HG03060 (cell line): ENCODE measurements around the gene MT1F.
"Not testable (repeated sequence)": the region's sequence is repeated elsewhere in the genome, so short reads cannot be mapped to it uniquely, and the experiment has no call there.

Source experiments
- ATAC-seq: cut with Tn5 transposase; IDR thresholded peaks from one replicate; pipeline ENCODE4 v1.9.1; 2021; ENCODE audit warnings: low read depth, moderate number of reproducible peaks; ENCODE audit not compliant: unreplicated experiment

Gene MT1F

DNA sequence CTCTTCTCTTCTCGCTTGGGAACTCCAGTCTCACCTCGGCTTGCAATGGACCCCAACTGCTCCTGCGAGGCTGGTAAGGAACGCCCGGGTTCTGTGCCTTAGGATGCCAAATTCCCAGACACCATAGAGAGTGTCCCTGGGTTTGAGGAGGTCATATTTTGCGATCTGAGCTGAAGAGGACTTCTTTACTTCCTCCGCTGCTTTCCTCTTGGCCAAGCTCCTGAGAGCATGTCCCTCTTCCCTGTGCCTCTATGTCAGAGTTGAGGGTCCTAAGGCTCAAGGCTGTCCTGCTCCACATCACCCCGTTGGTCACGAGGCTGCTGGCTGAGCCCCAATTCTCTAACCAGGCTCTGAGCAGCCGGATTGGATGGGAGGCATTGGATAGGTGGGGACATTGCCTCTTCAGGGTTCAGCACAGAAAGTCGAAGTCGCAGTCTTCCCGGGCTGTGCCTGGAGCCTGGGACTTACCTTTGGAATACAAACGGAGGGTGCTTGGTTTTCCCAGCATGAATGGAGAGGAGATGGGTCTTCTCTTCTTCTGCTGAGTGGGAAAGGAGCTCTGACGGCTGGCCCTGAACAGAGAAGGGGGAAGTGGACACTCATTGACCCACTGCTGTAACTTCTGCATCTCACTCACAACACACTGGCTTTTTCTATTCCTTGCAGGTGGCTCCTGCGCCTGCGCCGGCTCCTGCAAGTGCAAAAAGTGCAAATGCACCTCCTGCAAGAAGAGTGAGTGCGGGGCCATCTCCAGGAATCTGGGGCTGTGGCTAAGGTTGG lies 12.3 kb downstream of the MT1F start:
- ATAC-seq: no peak

DNA sequence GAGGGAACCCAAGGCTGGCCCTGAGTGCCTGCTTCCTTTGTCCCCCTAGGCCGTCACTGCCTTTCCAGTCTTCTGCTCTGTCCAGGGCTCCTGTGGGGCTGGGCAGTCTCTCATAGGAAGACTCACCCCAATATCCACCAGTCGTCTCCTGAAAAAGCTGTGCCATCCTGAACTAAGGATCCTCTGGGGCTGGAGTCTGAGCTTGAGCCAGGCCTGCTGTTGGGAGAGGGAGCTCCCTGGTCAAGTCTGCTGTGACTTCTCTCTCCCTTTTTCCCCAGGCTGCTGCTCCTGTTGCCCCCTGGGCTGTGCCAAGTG lies 12.8 kb downstream of the MT1F start:
- ATAC-seq: no peak

DNA sequence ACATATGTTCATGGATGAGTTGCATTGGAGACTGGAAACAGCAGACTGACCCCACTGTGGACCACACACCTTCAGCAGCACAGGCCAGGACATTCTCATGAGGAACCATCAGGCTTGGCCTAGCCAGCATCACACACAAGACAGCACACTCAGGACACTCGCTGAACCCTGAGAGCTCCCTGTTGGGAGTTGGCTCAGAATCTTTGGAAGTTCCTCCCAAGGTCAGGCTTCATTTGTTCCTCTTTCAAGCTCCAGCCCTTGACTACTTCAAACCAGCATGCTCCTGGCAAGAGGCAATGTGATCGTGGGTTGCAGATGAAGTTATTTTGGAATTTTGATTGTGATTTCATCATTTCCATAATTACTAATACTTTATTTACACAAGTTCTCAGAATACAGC lies 13.9 kb downstream of the MT1F start:
- ATAC-seq: not testable (repeated sequence)

DNA sequence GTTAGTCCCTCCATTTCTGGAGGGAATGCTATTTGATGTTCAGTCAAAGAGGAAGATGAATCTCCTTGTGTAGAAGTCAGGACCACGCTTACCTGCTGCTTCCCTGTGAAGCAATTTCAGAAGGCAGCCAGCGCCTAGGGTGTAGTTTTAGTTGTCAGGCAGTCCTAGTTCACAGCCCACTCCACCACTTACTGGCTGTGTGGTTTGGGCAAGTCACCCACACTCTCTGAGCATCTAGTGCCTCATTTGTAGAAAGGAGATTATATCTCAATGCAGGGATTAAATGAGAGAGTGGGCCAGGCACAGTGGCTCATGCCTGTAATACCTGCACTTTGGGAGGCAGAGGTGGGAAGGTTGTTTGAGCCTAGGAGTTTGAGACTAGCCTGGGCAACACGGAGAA lies 14.4 kb downstream of the MT1F start:
- not testable (repeated sequence) for ATAC-seq

DNA sequence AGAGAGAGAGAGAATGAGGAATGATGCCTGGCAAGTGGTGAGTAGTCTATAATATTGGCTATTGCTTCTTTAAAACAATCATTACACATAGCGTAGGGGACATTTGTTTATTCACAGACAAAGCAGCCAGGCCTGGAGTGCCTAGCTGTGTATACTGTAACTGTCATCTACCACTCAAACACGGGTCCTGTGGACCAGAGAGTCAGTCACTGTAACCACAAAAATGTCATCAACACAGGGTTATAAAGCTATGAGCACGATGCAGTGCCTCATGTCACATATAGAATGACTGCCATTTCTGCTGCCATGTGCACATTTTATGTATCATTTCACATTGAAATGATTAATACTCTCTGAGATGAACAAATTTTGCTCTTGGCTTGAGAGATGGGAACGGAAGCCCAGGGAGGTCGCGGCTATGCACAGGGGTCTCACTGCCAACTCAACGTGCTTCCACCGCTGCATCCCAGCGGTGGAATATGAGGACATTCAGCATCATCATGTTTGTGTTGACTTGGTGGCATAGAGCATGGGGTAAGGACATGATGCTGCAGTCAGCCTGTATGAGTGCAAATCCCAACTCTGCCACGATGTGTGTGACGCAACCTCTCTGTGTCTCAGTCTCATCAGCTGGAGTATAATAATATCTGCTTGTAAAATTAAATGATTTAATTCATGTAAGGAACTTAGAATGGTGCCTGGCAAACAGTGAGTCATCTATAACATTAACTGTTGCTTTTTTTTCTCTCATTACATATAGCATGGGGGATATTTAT lies 15.2 kb downstream of the MT1F start:
- ATAC-seq: no peak

DNA sequence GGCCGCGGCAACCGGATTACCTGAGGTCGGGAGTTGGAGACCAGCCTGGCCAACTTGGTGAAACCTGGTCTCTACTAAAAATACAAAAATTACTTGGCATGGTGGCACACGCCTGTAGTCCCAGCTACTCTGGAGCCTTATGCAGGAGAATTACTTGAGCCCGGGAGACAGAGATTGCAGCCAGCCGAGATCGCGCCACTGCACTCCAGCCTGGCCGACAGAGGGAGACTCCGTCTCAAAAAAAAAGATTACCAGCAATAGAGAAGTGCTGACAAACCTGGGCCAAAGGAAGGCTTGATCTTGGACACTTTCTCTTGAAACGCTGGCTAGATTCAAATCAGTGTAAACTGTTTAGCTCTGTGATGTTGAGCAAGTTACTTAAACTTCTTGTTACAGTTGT lies 16.2 kb downstream of the MT1F start:
- no peak for ATAC-seq

DNA sequence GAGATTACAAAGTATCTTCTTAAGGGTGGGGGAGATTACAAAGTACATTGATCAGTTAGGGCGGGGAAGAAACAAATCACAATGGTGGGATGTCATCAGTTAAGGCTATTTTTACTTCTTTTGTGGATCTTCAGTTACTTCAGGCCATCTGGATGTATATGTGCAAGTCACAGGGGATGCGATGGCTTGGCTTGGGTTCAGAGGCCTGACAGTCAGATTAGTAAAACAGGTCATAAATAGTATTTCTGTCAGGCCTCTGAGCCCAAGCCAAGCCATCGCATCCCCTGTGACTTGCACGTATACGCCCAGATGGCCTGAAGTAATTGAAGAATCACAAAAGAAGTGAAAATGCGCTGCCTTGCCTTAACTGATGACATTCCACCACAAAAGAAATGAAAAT lies 16.8 kb downstream of the MT1F start:
- not testable (repeated sequence) for ATAC-seq

DNA sequence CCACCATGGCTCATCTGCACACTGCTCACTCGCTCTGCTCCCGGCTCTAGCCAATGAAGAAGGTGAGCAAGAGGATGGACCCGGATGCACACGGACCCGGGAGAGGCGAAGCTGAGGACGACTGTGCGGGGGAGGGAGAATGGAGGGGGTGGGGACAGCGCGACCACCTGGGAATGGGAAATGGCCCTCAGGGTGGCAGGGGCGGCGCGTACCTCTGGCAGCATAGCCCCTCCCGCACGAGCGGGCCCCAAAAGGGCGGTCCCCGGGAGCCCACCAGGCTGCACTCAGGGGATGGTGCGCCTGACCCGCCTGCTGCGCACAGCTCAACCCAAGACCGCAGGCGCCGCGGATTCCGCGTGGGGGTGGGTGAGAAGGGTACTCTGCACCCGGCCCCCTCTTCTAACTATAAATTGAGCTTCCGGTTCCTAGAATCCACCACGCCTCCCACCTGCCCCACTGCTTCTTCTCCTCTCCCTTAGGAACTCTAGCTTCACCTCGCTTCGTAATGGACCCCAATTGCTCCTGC lies 18.0 kb downstream of the MT1F start:
- no peak for ATAC-seq

DNA sequence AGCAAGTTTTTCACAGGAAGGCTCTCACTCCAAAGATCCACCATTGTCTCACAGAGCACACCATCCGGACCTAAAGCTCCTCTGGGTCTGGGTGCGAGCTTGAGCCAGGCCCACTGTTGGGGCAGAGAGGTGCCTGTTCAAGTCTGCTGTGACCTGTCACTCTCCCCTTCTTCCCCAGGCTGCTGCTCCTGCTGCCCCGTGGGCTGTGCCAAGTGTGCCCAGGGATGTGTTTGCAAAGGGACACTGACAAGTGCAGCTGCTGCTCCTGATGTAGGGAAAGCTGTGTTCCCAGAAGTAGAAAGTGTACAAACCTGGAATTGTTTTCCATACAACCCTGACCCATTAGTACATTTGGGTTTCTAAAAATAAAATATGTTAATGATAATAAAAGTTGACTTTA lies 19.7 kb downstream of the MT1F start:
- no peak for ATAC-seq

DNA sequence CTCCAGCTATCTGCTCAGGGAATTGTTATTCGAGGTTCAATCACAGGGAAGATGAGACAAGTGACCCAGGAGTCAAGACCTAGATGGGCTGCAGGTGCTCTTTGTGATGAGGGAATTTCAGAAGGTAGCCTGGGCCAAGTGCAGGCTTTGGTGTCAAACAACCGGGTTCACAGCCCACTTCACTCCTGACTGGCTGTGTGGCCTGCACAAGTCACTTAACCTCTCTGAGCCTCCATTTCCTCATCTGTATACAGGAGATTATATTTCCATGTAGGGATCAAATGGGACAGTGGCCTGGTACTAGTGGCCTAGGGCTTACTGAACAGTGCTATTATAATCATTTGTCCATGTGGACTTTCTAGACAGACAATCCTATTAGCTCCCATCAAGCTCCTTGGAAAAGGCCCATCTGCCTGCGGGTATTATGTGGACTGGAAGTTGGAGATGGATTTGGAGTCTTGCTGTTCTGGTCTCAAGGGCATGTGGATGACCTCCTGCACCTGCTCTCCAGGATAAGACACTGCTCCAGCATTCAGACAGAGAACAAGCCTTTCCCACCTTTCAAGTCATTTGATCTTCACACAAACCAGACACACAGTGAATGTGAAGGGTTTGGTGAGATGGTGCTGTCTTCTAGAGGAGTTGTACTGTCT lies 21.4 kb downstream of the MT1F start:
- ATAC-seq: no peak

DNA sequence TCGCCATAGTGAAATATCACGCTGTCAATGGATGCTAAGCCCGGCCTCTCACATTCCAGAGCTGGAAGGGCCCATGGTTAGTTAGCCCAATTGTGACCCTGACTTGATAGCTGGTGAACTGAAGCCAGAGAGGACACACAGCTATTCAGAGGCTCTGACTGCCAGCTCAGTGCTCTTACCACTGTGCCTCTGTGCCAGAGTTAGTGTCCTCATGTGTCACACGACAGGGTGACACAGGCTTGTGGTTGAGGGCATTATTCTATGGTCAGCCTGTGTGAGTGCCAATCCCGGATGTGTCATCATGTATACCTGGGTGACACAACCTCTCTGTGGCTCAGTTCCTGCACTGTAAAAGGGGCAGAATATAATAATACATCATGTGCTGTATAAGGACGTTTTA lies 22.1 kb downstream of the MT1F start:
- no peak for ATAC-seq

DNA sequence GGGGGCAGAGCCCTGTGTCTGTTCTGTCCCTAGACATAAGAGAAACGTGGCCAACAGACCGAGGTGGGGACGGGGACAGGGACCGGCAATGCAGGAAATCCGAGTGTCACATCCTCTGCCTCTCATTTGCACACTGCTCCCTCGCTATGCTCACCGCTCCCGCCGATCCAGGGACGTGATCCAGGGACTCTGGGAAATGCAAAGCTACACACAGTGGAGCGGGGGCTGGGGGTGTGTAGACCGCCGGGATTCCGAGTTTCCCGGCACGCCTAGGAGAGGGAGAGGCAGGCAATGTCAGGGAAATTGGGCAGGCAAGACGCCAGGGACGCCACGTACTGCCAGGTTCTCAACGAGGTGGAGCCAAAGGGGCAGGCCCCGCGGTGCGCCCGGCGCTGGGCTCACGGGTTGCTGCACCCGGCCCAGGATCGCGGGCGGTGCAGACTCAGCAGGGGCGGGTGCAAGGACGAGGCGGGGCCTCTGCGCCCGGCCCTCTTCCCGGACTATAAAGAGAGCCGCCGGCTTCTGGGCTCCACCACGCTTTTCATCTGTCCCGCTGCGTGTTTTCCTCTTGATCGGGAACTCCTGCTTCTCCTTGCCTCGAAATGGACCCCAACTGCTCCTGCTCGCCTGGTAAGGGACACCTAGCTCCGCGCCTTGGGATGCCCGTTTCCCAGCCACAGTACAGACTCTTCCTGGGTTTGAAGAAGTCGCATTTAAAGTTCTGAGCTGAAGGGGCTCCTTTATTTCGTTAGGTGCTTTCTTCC lies 24.4 kb downstream of the MT1F start, which contains the start of gene MT1X:
TSS of gene MT1X (plus strand) at position 532 of the 764 bp plus-strand sequence. CDS start at position 603, 71 bp downstream.
- peak; percentile 50 for ATAC-seq

DNA sequence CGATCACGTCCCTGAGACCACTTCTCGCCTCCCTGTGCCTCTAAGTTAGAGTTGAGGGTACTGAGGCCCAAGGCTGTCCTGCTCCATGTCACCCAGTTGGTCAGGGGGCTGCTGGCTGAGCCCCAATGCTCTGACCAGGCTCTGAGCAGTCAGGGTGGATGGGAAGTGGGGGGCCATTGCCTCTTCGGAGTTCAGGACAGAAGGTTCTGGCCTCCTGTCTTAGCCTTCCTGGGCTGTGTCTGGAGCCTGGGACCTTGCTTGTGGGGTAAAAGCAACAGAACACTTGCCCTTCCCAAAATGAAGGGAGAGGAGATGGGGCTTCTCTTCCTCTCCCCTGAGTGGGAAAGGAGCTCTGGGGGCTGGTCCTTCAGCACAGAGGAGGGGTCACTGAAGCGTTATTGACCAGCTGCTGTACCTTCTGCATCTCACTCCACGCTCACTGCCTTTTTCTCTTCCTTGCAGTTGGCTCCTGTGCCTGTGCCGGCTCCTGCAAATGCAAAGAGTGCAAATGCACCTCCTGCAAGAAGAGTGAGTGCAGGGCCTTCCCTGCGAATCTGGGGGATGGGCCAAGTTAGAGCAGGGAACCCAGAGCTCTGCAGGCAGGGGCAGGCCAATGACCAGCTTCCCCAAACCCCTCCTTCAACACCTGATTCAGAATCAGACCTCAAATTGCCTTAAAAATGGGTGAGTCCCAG lies 25.1 kb downstream of the MT1F start:
- no peak for ATAC-seq

DNA sequence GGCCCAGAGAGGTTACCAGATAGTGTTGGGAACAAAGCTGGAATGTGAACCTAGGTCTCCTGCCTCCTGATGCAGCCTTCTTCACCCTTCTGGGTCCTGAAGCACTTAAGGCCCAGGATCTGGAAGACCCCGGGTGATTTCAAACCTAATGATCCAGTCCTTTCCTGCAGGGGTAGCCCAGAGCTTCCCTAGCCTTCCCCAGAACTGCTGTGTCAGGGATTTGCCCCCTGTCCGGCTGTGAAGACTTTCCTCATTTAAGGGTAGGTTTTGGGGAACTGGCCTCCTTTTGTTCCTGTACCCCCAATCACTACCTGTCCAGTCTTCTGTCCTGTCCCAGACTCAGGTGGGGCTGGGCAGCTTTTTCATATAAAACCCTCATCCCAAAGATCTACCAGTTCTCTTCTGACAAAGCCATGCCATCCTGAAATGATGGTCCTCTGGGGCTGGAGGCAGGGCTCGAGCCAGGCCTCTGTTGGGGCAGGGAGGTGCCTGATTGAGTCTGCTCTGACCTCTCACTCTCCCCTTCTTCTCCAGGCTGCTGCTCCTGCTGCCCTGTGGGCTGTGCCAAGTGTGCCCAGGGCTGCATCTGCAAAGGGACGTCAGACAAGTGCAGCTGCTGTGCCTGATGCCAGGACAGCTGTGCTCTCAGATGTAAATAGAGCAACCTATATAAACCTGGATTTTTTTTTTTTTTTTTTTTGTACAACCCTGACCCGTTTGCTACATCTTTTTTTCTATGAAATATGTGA lies 25.8 kb downstream of the MT1F start:
- ATAC-seq: no peak

DNA sequence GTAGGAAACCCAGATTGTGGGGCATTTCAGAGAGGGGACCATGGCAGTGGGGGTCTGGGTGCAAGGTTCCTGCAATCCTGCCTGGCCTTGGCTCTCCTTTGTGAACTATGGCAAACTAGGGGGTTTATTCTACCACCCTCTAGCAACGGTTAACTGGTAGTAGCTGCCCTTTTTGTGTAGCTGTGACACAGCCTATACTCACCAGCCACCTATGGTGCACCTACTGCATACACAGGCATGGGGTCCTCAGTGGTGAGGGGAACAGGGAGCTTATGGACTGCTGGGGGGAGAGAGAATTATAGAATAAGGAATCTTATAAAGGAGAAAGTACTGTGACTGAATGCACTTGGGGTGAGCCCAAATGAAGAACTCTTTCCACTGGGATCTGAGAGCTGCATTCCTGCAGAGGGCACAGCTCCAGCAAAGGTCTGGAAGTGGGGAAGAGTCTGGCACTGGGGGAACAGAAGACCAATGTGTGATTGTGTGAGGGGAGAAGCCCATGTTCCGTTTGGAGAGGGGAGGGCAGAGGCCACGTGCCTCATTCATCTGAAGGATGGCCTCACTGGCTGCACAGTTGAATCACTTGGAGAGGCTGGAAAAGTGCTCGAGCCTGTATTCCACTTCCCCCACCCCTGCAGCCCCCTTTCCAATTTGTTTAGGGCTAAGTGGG lies 26.6 kb downstream of the MT1F start:
- ATAC-seq: no peak

DNA sequence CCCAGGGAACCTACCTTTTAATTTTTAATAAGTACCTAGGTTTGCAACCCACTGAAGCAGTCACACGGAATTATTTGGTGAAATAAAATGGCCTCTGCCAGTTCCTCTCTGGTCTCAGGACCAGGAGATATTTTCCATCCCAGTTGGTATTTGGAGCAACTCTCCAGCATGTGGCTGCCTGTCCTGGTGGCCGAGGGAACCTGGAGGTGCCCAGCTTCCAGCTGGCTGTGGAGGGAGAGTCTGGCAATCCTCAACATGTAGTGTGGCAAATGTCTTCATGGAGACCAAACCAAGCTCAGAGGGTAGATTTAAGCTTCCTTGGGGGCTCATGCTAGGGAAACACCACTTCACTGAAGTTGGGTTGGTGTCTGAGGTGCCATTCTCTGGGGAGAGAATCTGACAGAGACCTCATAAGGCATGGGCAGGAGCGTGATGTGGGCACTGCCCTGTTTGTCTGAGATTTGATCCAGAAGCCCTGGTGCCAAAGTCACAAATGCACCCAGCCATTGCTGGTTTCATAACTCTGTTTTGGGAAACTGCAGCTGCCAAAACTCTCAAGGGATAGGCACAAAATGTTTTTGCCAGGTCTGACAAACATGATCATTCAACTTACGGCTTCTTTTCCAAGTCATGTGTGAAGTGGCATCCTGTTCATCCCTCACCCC lies 27.3 kb downstream of the MT1F start:
- no peak for ATAC-seq

DNA sequence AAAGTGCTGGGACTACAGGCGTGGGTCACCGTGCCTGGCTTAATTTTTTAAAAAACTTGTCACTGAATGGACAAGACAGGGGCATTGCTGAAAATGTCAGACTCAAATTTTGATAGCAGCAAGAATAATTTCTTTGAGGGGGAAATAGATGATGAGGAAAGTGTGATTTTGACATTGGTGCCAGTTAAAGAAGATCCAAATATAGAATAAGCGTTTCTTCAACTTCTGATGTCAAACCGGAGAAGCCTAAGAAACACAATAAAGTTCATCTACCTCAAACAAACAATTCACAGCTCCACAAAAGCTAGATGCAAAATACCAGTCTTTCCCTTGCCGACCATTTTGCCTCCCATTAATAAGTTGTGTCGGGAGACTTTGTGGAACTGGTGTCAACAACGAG lies 29.0 kb downstream of the MT1F start:
- no peak for ATAC-seq

DNA sequence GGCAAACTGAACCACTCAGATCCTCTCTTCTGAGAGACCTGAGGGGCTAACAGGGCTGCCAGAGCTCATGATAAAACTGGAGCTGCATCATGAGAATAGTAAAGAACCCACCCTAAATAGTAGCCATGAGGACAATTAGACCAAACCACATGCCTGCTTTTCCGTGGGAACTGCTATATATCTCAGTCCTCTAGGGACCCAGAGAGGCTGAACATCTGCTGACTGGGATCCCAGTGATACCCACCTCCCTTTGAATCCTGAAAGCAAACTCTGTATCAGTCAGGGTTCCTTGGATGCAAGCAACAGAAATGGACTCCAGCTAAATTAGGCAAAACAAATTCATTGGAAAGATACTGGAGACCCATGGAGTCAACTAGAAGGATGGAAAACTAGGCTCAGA lies 31.0 kb downstream of the MT1F start:
- no peak for ATAC-seq
